ENCODE measurements around the gene COLEC12.

The COLEC12 gene

GRCh38 chr18:390741-391478, 109.6 kb downstream of the COLEC12 start (continued):
- TF ChIP-seq RARB (CRISPR knock-in tag; IDR thresholded peaks at IDR 0.05) (no peak), POU6F1 (CRISPR knock-in tag; IDR thresholded peaks at IDR 0.05; ENCODE audit: borderline replicate concordance, low read depth) (no peak), GLIS3 (CRISPR knock-in tag; IDR thresholded peaks at IDR 0.05) (no peak), ZC3H10 (CRISPR knock-in tag; IDR thresholded peaks at IDR 0.05) (no peak), TOX (CRISPR knock-in tag; IDR thresholded peaks at IDR 0.05; ENCODE audit: borderline replicate concordance) (no peak), CREB5 (CRISPR knock-in tag; IDR thresholded peaks at IDR 0.05; ENCODE audit: low read depth) (no peak)

GRCh38 chr18:389658-390357, 110.7 kb downstream of the COLEC12 start:
- ATAC-seq, result no peak
- no peak for TF ChIP-seq CSDC2 (CRISPR knock-in tag; IDR thresholded peaks at IDR 0.05)
- TF ChIP-seq PPARA (CRISPR knock-in tag; IDR thresholded peaks at IDR 0.05; ENCODE audit: borderline replicate concordance), result no peak
- TF ChIP-seq CREB5 (CRISPR knock-in tag; IDR thresholded peaks at IDR 0.05; ENCODE audit: low read depth), result no peak
- no peak for TF ChIP-seq BACH2 (CRISPR knock-in tag; IDR thresholded peaks at IDR 0.05; ENCODE audit: borderline replicate concordance)
- TF ChIP-seq ESRRG (CRISPR knock-in tag; IDR thresholded peaks at IDR 0.05), result no peak
- TF ChIP-seq OSR1 (CRISPR knock-in tag; IDR thresholded peaks at IDR 0.05), result no peak
- no peak for TF ChIP-seq ZC3H10 (CRISPR knock-in tag; IDR thresholded peaks at IDR 0.05)
- TF ChIP-seq TOX (CRISPR knock-in tag; IDR thresholded peaks at IDR 0.05; ENCODE audit: borderline replicate concordance), result no peak
- TF ChIP-seq ZNF565 (CRISPR knock-in tag; conservative IDR thresholded peaks at IDR 0.05; ENCODE audit: low read depth), result no peak
- no peak for TF ChIP-seq TCF4 (CRISPR knock-in tag; IDR thresholded peaks at IDR 0.05; ENCODE audit: borderline replicate concordance)
- TF ChIP-seq ZNF70 (CRISPR knock-in tag; IDR thresholded peaks at IDR 0.05), result no peak

- peak; percentile 57; the same call in 2 of the 3 replicates for ATAC-seq
- TF ChIP-seq TSHZ2 (CRISPR knock-in tag; IDR thresholded peaks at IDR 0.05) (peak; percentile 91), CSRNP3 (CRISPR knock-in tag; IDR thresholded peaks at IDR 0.05) (no peak), ZNF8 (CRISPR knock-in tag; IDR thresholded peaks at IDR 0.05) (peak; percentile 47; the same call in 1 of the 2 replicates), PPARA (CRISPR knock-in tag; IDR thresholded peaks at IDR 0.05; ENCODE audit: borderline replicate concordance) (no peak), TCF4 (CRISPR knock-in tag; IDR thresholded peaks at IDR 0.05; ENCODE audit: borderline replicate concordance) (peak; percentile 47; the same call in 1 of the 2 replicates), ISL1 (CRISPR knock-in tag; IDR thresholded peaks at IDR 0.05) (peak; percentile 85), PATZ1 (CRISPR knock-in tag; IDR thresholded peaks at IDR 0.05; ENCODE audit: borderline replicate concordance) (no peak)
Observed at GRCh38 chr18:388200-388599, 112.3 kb downstream of the COLEC12 start.

All from SK-N-SH treated with all-trans-retinoic acid at 6 μM for 48 hours (cell line).